NCI-H226 (cell line): ENCODE results near the gene NPY.

Source experiments
- DNase-seq: peaks from one replicate; pipeline ENCODE4 v3.0.0-alpha.2; 2015

NPY gene

DNA sequence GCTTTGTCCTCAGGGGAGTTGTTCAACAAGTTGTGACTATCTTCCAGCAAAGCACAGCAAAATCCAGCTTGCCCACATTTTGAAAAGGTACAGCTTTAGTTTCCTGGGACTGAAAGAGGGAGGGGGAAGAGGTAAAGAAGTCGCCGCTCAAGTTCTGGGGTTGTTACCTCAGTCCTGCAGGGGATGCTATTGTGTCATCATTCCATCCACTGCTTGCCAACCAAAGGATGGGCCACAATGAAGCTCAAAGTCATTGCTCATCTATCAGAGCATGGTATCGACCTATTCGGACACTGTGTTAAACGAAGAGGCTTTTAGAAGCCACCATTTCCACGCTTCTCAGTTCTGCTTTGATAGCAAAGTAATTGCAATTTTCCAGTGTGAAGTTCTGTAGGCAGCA, 34.3 kb downstream of the NPY start:
- DNase-seq: peak; percentile 33

DNA sequence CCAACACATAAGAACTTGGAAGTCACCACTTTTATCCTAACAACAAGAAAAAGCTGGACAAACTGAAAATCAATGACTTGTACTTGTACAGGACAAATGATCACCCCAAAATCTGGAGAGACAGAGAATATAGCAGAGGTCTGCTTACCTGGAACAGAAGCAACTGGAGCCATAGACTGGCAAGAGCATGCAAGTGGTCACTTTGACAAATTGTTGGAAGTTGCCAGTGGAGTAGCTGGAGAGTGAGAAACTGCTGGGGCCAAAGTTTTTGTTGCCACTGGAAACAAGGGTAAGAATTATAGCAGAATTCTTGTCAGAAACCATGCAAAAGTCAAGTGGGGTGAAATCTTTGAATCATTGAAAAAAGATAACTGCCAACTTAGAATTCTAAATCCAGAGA, 35.2 kb downstream of the NPY start:
- DNase-seq: no peak

DNA sequence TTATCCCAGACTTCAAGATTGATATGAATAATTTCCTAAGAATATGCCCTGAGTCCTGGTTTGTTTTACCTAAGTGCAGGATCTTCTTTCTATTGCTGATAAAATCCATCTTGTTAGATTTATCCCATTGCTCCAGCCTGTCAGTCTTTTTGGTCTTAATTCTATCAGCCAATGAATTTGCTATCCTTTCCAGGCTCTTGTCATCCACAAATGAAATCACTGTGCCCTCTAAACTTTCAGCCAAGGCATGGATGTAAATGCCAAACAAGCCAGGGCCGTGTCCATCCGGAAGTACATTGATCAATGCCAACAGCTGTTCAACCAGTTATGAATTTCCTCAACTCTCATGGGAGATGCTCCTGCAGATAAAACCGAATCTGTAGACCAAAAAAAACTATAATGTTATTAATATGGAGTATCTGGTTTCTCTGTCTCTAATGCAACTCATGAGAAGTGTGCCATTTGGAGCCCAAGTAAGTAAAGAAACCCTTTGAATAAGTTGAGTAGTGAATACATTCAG, 40.0 kb downstream of the NPY start:
- DNase-seq: no peak

DNA sequence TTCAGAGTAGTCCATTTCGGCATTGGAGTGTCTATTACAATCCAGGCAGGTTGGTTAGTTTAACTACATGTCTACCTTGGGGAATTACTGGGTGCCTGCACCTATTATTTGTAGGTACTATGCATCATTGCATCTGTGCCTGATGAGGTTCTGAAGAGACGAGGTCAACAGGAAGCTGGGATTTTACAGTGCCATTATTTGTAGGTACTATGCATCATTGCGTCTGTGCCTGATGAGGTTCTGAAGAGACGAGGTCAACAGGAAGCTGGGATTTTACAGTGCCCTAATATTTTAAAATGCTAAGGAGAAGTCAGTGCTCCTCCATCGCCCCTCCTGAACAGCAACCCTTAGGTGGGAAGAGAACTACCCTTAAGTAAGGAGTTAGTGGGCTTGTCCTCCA, 41.7 kb downstream of the NPY start:
- no peak for DNase-seq

DNA sequence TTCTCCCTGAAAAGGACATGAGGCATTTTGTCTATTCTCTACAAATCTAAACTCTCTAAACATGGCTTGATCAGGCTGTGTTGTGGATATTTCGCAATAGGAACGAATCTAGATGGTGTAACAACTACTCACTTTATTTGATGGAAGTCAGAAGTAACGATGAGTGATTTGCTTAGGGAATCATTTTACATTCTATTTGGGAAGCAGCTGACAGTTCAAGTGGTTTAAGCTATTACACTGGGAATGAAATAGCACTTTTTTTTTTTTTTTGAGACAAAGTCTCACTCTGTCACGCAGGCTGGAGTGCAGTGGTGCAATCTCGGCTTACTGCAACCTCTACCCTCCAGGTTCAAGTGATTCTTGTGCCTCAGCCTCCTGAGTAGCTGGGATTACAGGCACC, 44.1 kb downstream of the NPY start:
- no peak for DNase-seq

DNA sequence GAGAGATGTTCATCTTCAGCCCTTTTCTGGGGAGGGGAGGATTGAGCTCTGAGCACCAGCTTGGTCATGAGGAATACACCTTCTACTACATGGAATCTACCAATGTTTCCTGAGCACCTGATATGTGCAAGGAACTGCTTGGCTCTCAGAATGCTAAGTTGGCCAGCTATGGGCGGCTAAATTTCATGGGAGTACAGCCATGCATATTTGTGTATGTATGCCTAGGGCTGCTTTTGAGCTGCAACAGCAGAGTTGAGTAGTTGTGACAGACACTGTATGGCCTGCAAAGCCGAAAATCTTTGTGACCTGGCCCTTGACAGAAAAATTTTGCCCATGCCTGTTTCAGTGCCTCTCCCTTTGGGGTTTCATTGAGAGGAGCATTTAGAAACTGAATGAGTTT, 44.9 kb downstream of the NPY start:
- DNase-seq: no peak

DNA sequence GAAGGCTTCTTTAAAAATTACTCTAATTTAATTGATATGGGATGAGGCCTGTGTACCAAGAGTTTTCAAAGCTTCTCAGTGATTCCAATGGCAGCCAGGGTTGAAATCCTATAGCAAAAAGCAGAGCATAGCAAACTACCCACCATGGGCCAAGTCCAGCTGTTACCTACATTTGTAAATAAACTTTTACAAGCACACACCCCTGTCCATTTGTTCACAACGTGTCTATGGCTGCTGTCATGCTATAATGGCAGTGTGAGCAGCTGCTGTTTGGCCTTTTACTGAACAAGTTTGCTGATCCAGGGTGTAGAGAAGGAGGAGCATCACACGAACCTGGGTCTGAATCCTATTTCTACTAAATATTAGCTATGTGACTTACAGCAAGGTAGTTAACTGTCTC, 50.0 kb downstream of the NPY start:
- no peak for DNase-seq

DNA sequence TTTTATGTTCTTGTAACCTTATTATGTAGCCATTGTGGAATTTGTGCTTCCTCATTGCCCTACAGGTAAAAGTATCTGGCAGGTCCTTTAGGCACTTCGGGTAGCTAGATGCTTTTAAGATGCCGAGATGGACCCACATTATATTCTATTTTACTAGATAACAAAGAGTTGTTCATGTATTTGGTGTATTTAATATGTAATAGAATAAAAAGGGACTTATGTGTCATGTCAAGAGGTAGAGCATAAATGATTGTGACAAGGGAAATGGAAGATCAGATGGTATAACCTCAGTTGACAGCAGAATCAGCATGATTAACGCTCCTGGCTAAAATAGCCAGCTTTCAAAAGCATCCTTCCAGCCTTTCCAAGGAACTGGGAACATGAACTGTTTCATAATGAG, 50.6 kb downstream of the NPY start:
- DNase-seq: no peak

DNA sequence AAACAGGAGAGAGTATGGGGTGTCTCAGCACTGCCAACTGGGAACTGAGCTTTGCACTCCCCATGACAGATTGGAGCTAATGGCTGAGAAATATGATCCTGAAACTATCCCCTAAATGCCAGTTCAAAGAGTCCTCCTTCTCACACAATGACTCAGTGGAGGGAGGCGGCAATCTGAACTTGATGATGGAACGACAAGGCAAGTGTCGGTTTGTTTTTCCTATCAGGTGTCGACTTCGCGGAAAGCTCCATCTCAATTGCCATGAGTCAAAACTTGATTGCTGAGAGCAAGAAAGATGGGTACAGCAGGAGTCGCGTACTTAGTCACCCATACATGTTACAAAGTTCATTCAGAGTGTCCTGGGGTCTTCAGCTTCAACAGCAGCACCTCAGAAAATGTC, 52.5 kb downstream of the NPY start:
- DNase-seq: no peak

DNA sequence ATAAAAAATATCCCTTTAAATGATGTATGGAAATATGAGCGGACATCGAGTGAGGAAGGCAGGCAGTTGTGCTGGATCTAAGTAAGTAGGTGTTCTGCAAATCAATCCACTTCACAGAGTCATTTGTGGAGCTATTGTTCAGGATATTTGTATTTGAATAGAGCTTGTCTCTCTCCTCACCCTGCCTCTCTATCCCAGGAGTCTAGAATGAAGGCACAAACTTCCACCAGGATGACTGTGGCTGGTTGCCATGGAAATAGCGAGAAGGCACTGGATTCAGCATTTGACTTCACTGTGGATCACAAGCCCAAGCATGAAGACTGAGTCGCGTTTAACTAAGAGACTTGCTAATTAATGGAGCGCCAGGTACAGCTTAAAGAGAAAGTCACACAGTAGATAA, 53.2 kb downstream of the NPY start:
- DNase-seq: no peak

DNA sequence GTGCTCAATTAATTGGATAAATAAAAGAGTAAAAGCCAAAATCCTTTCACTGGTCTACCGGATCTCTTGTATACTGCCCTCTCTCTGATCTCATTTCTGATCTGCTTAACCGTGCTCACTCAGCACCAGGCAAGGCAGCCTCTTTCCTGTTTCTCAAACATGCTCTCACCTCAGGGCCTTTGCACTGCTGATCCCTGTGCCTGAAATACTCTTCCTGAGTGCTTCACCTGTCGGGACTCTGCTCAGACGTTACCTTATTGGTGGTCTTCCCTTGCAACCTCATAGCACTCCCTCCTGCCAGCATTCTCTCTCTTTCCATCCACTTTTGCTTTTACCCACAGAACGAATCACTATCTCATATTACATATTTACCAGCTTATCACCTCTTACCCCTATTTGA, 55.6 kb downstream of the NPY start:
- no peak for DNase-seq

DNA sequence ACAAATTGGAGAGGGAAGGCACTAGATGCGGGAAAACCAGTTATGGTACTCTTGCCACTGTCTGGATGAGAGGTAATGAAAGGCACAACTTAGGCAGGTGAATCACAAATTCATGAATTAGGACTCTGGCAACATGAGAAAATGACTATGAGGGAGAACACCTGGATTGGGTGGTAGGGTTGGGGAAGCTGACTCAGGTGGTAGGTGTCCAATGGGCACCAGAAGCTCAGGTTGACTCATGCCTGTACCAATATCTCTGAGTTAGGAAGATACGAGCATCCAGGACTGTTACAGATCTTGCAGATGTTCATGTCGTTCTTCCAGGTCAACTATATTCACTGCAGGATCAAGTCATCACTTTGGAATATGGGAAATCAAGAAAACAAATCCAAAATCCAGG, 56.7 kb downstream of the NPY start:
- no peak for DNase-seq
